CD4-positive, alpha-beta T cell treated with Interferon gamma for 1 hour (primary cell): ENCODE results near the gene TRERF1.

Experiments used
- DNase-seq: peaks from one replicate; pipeline ENCODE4 v3.0.0-alpha.2; 2020

Gene TRERF1

DNA sequence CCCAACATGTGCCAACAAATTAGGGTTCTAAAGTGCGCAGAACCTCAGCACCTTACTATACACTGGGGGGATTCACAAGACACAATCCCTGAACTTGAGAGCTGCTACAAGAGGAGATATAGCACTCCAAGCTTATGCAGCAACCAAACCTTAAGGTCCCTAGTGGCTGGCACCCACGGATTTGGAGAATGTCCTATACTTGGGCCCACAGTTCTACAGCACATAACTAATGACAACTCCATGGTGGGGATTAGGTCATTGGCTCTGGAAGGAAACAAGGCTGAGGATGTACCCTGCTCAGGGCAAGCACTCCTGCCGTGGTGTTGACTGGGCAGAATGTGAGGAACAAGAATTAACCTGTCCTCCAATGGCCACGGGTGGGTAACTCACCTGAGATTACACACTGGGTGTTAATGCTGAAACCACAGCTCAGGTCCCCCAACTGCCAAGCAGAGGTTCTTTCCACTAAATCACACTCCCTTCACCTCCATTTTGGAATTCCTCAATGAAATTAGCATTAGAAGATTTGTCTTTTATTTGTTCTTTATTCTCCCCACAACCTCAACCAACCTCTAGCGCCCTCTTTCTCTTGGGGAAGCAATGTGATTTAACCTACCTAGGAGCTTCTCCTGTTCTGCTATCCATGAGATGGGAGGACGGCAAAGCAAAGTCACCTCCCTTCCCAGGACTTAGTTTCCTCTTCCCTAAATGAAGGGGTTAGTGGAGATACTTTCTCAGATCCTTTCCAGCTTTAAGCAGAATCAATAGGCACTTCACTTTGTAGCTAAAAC is 32.0 kb downstream of the TRERF1 start:
- no peak for DNase-seq

DNA sequence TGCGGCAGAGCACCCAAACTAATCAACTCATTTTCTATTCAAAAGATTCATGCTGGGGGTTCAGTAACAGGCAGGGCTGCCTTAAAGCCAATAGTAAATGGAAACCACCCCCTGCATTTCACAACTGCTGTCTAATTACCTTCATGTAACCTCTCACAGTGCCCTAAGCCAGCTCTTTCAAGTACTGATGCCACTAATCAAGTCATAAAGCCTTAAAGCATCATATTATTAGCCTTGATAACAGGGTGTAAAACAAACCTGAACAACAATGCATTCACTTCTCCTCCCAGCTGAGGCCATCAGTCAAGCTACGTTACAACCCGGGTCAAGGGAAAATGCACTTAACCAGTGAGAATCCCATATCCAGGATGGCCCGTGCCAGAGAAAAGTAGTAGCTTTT is 33.0 kb downstream of the TRERF1 start:
- no peak for DNase-seq

DNA sequence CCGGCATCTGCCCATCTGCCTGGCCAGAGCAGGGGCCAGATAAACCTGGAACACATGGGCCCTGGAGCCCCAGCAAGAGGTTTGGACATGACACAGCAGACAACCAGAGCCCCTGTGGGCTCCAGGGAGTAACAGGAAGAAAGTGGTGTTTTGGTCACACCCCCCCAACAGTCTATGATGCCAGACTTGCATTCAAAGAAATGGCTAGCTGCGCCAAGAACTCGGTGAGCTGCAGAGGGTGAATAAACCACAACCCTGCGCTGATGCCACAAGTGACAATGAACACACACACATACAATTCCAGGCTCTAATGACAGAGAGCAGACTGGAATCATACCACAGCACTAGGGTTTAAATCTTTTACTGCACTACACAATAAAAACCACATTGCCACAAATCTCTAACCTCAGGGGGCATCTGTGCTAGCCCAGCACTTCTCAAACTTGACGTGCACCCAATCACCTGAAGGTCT is 34.0 kb downstream of the TRERF1 start:
- DNase-seq, result peak; percentile 45

DNA sequence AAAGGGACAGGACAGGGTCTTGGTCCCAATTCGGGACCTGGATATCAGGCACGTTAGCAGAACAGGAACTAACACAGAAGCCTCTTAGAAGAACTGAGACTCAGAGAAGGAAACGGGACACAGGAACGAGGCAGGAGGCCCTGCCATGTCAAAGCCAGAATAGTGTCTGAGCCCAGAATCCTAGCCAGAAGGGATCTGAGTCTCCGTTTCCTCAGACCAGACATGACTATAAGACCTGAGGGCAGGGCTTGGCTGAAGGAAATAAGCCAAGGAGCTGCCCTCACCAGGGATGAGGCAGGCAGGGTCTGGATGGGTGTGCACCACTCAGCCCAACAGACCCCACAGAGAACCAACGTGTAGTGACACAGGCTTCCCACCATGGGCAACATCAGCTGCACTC is 40.3 kb downstream of the TRERF1 start:
- no peak for DNase-seq

DNA sequence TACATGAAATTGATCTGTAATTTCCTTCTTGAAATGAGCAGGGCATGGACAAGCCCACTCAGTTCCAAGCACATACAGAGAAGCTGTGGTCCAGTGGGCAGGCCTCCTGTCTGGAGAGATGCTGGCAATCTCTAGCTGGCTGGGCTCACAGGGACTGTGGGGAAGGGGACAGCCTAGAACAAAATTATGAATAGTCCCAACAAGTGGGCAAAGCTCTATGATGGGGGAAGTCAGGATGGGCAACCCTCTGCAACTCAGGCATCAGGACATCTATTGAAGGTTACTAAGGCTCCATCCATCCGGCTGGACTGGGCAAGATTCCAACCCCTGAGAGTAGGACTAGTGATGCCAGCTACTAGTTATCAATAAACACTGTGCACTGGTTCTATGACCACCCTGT is 40.9 kb downstream of the TRERF1 start:
- no peak for DNase-seq

DNA sequence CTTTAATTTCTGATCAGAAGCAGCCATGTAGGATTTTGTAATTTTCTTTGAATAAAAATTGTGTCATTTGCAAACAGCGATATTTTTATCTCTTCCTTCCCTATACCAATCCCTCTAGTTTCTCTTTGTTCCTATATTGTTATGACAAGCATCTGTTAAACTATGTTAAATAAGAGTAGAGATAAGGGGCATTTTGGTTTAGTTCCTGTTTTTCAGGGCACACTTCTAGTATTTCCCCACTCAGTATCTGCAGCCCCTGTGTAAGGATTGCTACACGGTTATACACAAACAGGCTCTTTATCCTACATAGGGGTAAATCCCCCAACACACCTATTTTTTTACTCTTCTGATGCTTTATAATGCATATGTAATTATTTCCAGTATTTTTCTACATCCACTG is 42.1 kb downstream of the TRERF1 start:
- no peak for DNase-seq

DNA sequence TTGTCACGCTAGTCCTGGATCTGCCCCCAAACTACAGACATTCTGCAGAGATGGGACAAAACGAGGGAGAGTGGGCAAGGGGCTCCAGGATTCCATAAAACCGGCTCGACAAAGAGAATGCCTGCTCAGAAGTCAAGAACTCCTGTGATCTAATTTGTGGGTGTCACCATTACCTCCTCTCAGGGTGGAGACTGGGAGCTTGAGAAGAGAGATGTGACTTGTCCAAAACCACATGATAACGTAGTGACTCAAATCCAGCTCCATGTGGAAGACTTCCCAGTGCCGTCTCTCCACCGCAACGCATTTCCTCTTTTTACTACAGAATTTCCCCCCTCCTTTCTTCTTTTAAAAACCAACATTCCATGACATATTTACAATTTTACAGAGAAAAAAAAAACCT is 44.3 kb downstream of the TRERF1 start:
- peak; percentile 4 for DNase-seq

DNA sequence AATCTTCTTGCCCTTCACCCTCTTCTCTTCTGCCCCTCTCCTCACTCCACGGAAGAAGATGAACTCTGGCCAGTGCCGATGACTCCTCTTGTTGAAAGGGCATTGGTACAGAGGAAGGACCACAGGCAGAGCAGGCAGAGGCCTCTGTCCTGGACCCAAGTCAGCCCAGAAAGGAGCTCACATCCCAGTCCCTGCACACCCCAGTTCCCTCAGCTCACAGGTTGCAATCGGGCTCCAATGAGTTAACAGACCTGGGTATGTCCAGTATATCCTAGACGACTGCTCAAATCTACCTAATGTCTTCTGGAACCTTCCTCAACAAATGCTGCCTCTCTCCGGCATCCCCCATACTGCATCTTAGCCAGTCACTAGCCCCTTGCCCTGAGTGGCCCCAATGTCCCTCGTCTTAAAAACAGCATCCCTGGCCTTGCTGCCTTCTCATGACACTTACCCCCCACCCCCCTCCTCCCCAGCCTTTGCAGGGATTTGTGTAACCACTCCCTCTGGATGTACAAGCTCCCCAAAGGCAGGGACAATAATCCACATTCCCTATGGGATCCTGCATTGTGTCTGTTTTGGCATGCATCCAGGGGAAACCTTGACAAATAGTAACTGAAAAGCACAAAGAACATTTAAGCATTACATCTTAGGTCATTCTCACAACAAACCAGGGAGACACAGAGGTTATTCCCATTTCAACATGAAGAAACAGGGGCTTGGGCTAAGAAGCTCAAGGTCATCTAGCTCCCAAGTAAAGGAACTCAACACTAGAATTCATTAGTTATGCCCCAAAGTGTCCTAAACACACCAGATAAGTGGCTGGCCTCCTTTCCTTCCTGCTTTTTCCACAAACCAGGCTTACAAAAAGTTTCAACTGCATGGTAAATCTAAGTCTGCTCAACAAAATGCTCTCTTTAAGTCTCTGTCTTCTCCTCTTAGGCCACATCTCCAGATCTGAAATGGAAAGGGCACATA is 45.1 kb downstream of the TRERF1 start:
- DNase-seq, result no peak

DNA sequence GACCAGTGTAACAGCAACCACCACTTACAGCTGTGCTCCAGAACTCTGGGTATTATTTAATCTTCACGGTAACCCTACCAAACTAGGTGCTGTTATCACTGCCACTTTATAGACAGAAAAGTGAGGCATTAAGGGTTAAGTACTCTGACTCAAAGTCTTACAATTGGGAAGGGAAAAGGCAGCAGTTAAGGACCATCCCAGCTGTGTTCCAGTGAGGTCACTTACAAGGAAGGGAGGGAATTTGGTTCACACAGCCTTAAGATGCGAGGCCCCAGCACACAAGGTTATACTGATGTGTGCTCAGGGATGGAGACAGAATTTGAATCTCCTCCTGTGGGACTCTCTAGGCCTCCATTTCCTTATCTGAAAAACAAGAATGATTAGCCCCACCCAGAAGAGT is 46.7 kb downstream of the TRERF1 start:
- no peak for DNase-seq

DNA sequence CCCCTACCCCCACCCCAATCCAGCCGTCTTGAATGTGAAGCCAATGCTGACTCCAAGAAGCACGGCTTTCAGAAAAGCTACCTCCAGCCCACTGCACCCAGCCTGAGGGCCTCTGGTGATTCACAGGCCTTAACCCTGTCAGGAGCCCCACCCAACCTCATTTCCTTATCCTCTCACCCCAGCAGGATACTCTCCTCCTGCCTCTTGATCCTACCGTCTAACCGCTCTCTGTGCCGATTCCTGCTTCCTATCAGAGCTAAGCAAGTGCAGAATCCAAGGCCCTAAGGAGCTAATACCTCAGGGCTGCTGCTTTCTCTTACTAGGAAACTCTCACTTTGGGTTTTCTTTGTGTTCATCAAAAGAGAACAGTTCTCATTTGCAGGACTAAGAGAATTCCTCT is 47.2 kb downstream of the TRERF1 start:
- DNase-seq, result peak; percentile 44

DNA sequence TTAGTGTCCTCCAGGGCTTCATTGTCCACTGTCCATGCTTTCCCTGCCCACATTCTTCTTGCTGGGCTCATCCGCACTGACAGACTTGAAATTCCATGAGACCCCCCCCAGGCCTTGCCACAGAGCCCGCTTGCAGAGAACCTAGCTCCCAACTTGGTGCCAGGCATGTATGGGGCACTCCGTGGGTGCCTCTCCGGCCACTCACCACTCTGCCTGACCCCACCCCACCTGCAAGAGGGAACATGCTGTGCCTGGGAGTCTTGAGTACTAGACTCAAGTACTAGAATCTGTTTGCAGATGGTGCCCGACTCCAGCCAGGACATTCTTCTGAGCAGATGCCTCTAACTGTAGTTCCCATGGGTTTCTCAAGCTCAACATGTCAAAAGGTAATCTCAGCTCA is 47.9 kb downstream of the TRERF1 start:
- no peak for DNase-seq

DNA sequence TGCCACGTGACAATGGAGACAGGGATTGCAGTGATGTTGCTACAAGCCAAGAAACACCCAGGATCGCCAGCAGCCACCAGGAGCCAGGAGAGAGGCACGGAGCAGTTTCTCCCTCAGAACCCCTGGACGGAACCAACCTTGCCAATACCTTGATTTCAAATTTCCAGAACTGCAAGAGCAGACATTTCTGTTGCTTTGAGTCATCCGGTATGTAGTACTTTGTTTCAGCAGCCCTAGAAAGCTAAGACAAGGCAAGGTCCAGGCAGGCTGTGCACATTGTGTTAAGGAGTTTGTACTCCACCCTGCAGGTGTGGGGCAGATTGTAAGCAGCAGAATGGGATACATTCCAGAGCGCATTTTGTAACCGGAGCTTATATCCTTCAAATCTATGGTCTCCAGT is 48.3 kb downstream of the TRERF1 start:
- no peak for DNase-seq

DNA sequence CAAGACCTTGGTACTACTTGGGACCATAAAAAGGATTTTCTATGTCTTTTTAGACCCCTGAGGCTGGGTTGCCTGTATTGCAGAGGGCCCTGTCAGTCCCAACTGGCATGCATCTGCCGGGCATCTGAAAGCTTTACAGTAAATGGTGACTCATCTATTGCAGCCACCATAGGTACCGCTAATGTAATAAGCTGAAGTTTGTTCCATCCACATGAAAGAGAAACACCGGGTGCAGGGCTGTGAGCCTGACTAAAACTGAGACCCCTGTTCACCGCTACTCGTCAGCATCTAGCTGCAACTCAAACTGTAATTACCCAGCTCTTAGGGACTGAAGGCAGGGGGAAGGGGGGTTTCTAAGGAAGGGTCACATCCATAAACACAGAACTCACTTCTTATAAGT is 49.5 kb downstream of the TRERF1 start:
- peak; percentile 32 for DNase-seq

DNA sequence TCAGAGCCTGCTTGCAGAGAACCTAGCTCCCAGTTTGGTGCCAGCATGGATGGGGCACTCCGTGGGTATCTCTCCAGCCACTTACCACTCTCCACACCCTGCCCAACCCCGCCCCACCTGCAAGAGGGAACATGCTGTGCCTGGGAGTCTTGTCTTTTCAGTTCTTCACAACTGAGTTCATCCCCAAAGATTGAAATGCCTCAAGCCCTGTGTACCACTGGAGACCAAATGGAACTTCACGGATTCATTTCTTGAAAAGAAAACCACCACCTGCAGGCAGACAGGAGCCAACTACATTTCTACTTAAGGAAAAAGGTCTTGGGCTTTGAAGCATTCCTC is 50.1 kb downstream of the TRERF1 start:
- no peak for DNase-seq

DNA sequence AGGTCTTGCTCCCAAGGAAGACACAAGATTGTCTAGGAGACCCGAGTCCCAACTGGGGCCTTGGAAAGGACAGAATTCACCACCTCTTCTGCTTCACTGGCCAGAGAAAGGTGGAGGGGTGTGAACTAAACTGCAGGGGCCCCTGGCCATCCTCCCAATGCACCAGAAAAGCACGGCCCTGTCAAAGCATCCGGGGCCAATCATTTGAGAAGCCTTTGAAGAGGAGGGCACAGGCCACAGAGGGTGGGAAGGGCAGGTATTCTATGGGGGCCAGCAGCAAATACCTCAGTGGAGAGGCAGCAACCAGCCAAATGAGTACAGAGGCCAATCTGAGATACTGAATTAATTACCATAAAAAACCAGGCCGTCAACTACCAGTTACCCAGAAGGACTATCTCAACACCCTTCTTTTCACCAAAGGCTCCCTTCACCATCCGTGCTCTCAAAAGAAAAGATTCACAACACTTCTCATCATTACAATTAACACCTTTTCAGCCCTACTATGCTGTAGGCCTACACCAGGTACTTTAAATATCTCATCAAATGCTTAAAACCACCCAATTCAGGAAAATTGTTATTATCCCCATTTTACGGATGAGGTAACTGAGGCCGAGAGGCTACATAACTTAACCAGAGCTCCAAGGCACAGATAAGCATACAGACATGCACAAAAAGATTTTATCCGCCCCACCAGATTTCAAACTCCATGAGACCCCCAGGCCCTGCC is 50.7 kb downstream of the TRERF1 start:
- no peak for DNase-seq

DNA sequence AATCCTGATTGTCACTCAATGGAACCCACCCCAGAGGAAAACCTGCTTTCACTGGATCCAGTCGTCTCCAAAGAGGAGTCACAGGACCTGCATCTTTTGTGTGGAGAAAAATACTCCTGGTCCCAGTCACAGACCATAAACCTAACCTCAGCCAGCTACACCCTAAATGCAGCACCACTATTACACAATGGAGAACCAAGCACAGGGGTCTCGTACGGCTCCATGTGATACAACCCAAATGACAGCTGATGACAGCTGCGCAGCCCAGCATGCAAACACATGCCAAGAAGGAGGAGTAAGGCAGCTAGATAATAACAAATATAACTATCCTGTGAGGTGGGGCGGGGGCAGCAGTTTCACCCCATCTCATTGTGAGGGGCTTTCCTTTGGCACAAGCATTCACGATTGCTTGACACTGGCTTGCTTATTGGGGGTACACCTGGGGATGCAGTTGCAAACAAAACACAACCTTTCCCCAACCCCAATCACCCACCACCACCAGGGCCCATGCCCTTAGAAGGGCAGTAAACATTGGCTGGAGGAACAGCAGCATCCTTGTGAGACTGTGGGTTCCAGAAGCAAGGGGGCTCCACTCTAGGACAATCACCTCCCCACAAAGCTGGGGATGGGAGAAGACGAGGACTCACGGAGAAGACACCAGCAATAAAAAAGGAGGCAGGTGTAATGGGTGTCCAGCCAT is 51.5 kb downstream of the TRERF1 start:
- no peak for DNase-seq

DNA sequence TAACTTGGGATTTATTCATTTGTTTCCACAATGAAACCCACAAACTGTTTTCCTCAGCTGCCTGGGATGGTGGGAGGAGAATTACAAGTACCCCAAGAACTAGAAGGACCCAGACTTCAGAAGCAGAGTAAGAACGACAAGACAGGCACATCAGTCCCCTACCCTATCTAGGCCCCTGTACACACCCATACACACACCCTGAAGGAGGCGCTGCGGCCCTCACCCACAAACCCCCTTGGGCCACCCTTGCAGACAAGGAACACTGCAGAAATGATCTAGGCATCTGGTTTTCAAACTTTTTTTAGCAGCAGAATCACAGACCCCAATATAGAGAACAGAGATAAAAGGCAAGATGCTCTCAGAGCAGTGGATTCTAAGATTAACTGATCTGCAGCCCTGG is 55.0 kb downstream of the TRERF1 start:
- DNase-seq, result no peak

DNA sequence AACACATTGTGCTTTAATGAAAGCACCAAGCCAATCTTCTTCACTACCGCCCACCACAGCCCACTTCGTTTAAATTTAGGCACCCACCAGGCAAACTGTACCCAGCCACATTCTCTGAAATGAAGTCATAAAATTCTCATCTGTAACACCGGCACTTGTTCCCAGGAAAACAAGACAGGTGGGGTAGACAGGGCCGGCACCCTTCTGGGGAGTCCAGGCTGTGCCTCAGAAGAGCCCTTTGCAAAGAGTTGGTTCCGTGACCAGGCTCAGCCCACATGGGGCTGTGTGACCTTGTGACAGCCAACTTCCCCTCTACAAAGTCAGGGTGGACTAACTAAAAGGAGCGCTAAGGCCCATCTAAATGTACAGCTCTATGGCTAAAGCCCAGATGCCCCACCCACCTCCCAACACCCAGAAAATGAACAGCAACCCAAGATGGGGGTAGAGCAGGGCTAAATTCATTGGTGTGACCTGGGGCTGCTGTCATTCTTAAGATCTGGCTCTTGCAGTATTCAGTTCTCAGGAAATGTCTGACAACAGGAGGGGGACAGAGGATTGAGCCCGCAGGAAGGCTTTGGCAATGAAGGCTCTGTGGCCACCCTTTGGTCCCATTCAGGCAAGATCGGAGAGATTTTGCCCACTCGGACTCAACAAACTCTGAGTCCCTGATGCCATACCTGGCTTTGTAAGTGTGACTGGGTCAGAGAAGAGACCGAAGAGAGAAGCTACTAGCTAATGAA is 56.7 kb downstream of the TRERF1 start:
- DNase-seq, result no peak

DNA sequence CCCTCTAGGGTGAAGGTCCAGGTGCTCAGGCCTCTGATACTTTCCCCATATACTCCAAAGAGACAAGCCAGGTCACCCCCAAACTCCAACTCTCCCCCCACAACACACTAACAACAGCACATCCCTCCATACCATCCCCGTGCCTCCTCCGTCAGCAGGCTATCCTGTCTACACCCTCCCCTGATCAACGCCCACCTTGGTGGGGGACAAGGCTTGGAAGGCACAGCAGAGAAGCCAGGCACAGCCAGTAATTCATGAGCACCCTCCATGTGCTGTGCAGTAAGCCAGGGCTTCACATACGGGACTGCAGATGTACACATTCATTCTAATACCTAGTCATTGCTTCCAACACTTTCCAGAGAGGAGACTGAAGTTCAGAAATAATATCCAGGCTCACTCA is 57.6 kb downstream of the TRERF1 start:
- no peak for DNase-seq

DNA sequence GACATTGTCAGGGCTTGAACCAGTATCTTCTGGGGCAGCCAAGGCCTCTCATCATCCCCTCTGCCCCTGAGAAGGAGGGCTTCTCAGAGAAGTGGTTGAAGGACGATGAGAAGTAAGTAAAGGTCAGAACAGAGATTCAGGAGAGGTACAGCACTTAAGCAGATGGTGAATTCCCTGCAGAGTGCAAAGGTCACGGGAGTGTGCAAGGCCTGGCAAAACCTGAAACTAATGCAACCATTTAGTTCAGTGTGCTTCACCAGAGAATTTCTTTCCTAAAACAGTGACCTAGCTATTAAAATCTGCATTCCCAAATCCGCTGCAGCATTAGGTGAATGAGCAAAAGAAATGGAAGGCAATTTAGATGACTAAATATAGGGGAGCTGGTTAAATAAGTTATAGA is 58.4 kb downstream of the TRERF1 start:
- no peak for DNase-seq

DNA sequence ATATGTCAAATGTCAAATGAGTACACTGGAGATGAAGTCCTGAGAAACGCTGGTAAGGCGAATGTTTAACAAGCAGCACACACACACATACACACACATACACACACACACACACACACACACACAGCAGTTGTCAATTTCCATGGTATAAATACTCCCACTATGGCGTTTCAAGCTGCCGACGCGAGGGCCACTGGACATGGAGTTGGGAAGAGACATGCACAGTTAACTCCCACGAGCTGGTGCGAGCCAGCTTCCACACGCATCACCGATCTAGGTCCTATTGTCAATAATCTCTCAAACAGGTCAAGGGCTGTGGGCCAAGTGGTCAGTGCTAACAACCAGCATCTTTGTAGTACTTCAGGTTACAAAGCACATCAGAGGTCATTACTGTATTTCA is 58.9 kb downstream of the TRERF1 start:
- DNase-seq, result no peak

DNA sequence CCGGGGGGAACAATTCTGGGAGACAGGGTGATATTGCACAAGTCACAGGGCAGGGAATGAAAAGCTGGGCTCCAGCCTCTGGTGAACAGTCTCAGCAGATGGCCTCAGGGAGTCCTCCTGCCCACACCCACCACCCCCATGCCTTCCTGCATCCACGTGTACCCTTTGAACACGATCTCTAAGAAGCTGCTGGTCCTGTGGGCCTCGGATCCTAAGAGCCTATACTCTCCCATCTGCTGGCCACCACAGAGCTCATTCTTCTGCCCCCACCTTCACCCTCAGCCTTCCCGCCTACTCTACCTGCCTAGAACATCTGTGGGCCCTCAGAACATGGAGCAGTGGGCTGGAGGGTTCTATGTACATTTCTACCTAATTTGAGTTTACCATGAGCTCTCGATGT is 60.3 kb downstream of the TRERF1 start:
- DNase-seq, result no peak
